ENCODE data around the gene SFI1.

Gene SFI1

DNA sequence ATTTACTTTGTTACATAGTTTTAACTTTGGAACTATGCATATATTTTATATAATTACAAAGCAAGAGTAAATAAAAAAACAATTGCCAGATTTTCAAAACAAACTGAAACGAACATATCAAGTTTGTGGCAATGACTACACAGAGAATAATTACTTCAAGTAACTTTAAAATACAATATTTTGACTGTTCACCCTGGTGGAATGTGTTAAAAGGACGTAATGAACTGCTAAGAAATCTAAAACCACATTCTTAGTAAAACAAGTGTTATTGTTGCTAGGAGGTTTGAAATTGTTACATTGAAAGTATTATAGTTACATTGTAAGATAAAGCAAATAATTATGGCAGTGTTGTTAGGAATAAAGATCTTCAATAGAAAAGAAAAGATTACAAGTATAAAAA is 71.4 kb downstream of the SFI1 start:
- Histone ChIP-seq H3K27ac (ENCODE audit: low read depth, low read length) (no peak overlapping the region), H3K9ac (ENCODE audit: low read depth in 1 of 2, low read length in 2 of 2) (no peak overlapping the region), H3K36me3 (ENCODE audit: control insufficient read depth in 1 of 2, insufficient read depth in 2 of 2, low read length in 2 of 2) (peaks cover 0 to 2% of the 10 kb centered on the region in 2 donors), H3K4me1 (ENCODE audit: control insufficient read depth in 1 of 2, insufficient read depth in 2 of 2, low read length in 2 of 2) (no peaks in the 10 kb centered on the region), H3K9me3 (ENCODE audit: control insufficient read depth in 1 of 2, low read length in 2 of 2) (no peaks in the 10 kb centered on the region), H3K27me3 (ENCODE audit: control insufficient read depth in 1 of 2, insufficient read depth in 2 of 2, low read length in 2 of 2) (no peaks in the 10 kb centered on the region), H3K4me3 (ENCODE audit: low read depth in 1 of 2, low read length in 2 of 2) (no peak overlapping the region)

DNA sequence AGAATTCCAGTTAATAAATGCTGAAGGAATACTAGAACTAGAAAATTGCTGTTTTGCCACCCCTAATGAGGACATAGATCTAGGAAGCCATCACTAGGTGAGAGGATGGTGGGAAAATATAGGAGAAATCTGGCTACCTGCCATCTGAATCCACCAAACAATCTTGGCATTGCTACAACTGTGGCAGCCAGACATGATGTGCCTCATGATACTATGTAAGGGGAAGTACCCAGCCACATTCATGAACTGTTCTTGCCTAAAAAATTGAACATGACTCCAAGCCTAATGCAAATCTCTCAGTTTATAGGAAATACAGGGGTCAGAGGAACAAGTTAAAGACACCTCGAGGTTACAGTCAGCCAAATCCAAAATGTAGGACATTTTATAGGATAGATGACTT is 72.8 kb downstream of the SFI1 start:
- no peak overlapping the region for H3K27ac ChIP-seq (ENCODE audit: low read depth, low read length)
- H3K27me3 ChIP-seq (ENCODE audit: control insufficient read depth in 1 of 2, insufficient read depth in 2 of 2, low read length in 2 of 2), result no peaks in the 10 kb centered on the region
- H3K4me1 ChIP-seq (ENCODE audit: control insufficient read depth in 1 of 2, insufficient read depth in 2 of 2, low read length in 2 of 2), result no peaks in the 10 kb centered on the region
- peaks cover 0 to 4% of the 10 kb centered on the region in 2 donors for H3K36me3 ChIP-seq (ENCODE audit: control insufficient read depth in 1 of 2, insufficient read depth in 2 of 2, low read length in 2 of 2)
- H3K4me3 ChIP-seq (ENCODE audit: low read depth in 1 of 2, low read length in 2 of 2), result no peak overlapping the region
- H3K9me3 ChIP-seq (ENCODE audit: control insufficient read depth in 1 of 2, low read length in 2 of 2), result no peaks in the 10 kb centered on the region
- H3K9ac ChIP-seq (ENCODE audit: low read depth in 1 of 2, low read length in 2 of 2), result no peak overlapping the region

DNA sequence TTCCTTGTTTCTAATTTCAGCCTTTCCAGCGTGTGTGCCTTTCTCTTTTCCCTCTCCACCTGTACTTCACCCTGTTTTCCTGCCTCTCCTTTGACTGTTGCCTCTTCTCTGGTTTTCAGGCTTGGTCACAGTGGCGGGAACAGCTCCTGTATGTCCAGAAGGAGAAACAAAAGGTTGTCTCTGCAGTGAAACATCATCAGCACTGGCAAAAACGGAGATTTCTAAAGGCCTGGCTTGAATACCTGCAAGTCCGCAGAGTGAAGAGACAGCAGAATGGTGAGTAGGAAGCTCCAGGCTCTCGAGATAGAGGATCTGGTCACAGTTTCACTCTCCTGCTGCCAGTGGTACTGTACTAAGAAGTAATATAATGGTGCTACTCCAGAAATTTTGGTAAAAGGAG is 76.6 kb downstream of the SFI1 start:
- no peak overlapping the region for H3K27ac ChIP-seq (ENCODE audit: low read depth, low read length)
- no peaks in the 10 kb centered on the region for H3K9me3 ChIP-seq (ENCODE audit: control insufficient read depth in 1 of 2, low read length in 2 of 2)
- H3K27me3 ChIP-seq (ENCODE audit: control insufficient read depth in 1 of 2, insufficient read depth in 2 of 2, low read length in 2 of 2), result no peaks in the 10 kb centered on the region
- H3K4me1 ChIP-seq (ENCODE audit: control insufficient read depth in 1 of 2, insufficient read depth in 2 of 2, low read length in 2 of 2), result no peaks in the 10 kb centered on the region
- H3K9ac ChIP-seq (ENCODE audit: low read depth in 1 of 2, low read length in 2 of 2), result no peak overlapping the region
- H3K4me3 ChIP-seq (ENCODE audit: low read depth in 1 of 2, low read length in 2 of 2), result no peak overlapping the region
- H3K36me3 ChIP-seq (ENCODE audit: control insufficient read depth in 1 of 2, insufficient read depth in 2 of 2, low read length in 2 of 2), result peaks cover 0 to 20% of the 10 kb centered on the region in 2 donors

DNA sequence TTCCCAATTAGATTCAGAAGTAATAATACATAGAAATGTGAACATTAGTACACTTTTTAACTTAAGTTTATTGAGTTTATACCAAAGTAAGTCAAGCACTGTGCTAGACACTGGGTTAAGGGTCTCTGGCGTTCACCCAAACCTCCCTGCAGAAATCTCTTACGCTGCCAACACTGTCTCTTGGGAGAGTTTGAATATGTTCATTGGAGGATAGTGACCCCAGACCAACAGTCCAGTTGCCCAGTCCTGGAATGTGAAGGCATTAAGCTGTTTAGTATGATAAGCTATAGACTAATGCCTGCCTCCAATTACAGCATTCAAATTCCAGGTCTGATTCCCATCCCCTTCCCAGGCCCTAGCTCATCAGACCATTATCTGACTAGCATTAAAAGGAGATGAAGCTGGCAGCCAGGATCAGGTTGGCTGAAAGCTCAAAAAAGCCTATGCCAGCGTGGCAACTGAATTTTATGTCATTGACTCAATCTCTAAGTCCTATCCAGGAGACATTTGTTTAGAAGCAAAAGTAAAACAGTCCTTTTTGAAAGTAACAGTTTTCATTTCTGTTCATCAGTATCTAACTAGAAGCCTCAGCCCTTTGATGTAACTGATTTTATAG is 77.8 kb downstream of the SFI1 start:
- Histone ChIP-seq H3K4me3 (ENCODE audit: low read depth in 1 of 2, low read length in 2 of 2) (no peak overlapping the region), H3K4me1 (ENCODE audit: control insufficient read depth in 1 of 2, insufficient read depth in 2 of 2, low read length in 2 of 2) (no peaks in the 10 kb centered on the region), H3K9me3 (ENCODE audit: control insufficient read depth in 1 of 2, low read length in 2 of 2) (no peaks in the 10 kb centered on the region), H3K27me3 (ENCODE audit: control insufficient read depth in 1 of 2, insufficient read depth in 2 of 2, low read length in 2 of 2) (no peaks in the 10 kb centered on the region), H3K9ac (ENCODE audit: low read depth in 1 of 2, low read length in 2 of 2) (no peak overlapping the region), H3K27ac (ENCODE audit: low read depth, low read length) (no peak overlapping the region), H3K36me3 (ENCODE audit: control insufficient read depth in 1 of 2, insufficient read depth in 2 of 2, low read length in 2 of 2) (peaks cover 0 to 28% of the 10 kb centered on the region in 2 donors)

DNA sequence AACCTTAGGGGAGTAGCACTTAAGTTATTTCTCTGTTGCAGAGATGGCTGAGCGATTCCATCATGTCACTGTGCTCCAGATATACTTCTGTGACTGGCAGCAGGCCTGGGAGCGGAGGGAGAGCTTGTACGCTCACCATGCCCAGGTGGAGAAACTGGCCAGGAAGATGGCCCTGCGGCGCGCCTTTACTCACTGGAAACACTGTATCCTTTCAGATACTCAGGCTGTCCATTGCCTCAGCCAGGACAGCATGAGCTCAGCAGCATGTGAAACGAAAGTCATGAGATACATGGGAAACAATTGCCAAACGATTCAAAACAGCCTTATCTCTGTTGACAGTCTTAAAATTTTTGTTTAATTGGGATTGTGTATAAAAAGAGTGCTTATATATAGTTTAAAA is 78.9 kb downstream of the SFI1 start:
- no peaks in the 10 kb centered on the region for H3K4me1 ChIP-seq (ENCODE audit: control insufficient read depth in 1 of 2, insufficient read depth in 2 of 2, low read length in 2 of 2)
- no peak overlapping the region for H3K27ac ChIP-seq (ENCODE audit: low read depth, low read length)
- no peak overlapping the region for H3K9ac ChIP-seq (ENCODE audit: low read depth in 1 of 2, low read length in 2 of 2)
- peaks cover 4 to 28% of the 10 kb centered on the region in 2 donors for H3K36me3 ChIP-seq (ENCODE audit: control insufficient read depth in 1 of 2, insufficient read depth in 2 of 2, low read length in 2 of 2)
- H3K4me3 ChIP-seq (ENCODE audit: low read depth in 1 of 2, low read length in 2 of 2), result no peak overlapping the region
- no peaks in the 10 kb centered on the region for H3K27me3 ChIP-seq (ENCODE audit: control insufficient read depth in 1 of 2, insufficient read depth in 2 of 2, low read length in 2 of 2)
- no peaks in the 10 kb centered on the region for H3K9me3 ChIP-seq (ENCODE audit: control insufficient read depth in 1 of 2, low read length in 2 of 2)

DNA sequence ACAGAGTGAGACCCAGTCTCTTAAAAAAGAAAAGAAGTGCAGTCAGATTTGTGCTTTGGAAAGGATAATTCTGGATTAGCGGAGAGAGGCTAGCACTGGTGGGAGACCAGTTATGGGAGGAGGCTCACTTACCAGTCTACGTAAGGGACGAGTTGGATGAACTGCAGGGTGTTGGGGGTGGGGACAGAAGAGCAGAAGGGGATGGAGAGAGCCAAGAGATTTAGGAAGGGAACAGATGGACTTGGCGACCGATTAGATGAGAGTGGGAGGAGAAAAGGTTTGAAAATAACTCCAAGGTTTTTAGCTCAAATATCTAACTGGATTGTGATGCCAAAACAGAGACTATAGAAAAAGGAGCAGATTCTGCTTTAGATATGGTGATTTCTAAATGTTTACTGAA is 81.4 kb downstream of the SFI1 start:
- no peaks in the 10 kb centered on the region for H3K27me3 ChIP-seq (ENCODE audit: control insufficient read depth in 1 of 2, insufficient read depth in 2 of 2, low read length in 2 of 2)
- no peak overlapping the region for H3K27ac ChIP-seq (ENCODE audit: low read depth, low read length)
- no peaks in the 10 kb centered on the region for H3K9me3 ChIP-seq (ENCODE audit: control insufficient read depth in 1 of 2, low read length in 2 of 2)
- no peak overlapping the region for H3K9ac ChIP-seq (ENCODE audit: low read depth in 1 of 2, low read length in 2 of 2)
- no peaks in the 10 kb centered on the region for H3K4me1 ChIP-seq (ENCODE audit: control insufficient read depth in 1 of 2, insufficient read depth in 2 of 2, low read length in 2 of 2)
- no peak overlapping the region for H3K4me3 ChIP-seq (ENCODE audit: low read depth in 1 of 2, low read length in 2 of 2)
- H3K36me3 ChIP-seq (ENCODE audit: control insufficient read depth in 1 of 2, insufficient read depth in 2 of 2, low read length in 2 of 2), result peaks cover 4 to 26% of the 10 kb centered on the region in 2 donors

DNA sequence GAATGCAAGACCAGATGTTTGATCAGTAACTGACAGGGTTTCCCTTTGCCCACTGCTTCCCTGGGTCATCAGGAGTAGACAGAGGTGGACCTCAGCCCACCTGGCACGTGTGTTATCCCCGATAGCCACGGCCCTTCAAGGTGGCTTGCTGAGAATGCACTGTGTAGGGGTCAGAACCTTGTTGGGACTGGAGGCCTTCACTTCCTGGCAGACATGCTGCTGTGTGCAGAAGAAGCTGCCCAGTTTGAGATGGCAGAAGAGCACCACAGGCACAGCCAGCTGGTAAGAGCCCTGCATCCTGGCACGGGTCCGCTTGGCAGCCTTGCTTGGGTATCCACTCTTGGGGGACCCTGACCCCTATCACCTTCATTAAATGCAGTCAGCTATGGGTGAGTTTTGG is 81.8 kb downstream of the SFI1 start:
- Histone ChIP-seq H3K27ac (ENCODE audit: low read depth, low read length) (no peak overlapping the region), H3K4me3 (ENCODE audit: low read depth in 1 of 2, low read length in 2 of 2) (no peak overlapping the region), H3K9me3 (ENCODE audit: control insufficient read depth in 1 of 2, low read length in 2 of 2) (no peaks in the 10 kb centered on the region), H3K9ac (ENCODE audit: low read depth in 1 of 2, low read length in 2 of 2) (no peak overlapping the region), H3K27me3 (ENCODE audit: control insufficient read depth in 1 of 2, insufficient read depth in 2 of 2, low read length in 2 of 2) (no peaks in the 10 kb centered on the region), H3K4me1 (ENCODE audit: control insufficient read depth in 1 of 2, insufficient read depth in 2 of 2, low read length in 2 of 2) (no peaks in the 10 kb centered on the region), H3K36me3 (ENCODE audit: control insufficient read depth in 1 of 2, insufficient read depth in 2 of 2, low read length in 2 of 2) (peaks cover 4 to 26% of the 10 kb centered on the region in 2 donors)

DNA sequence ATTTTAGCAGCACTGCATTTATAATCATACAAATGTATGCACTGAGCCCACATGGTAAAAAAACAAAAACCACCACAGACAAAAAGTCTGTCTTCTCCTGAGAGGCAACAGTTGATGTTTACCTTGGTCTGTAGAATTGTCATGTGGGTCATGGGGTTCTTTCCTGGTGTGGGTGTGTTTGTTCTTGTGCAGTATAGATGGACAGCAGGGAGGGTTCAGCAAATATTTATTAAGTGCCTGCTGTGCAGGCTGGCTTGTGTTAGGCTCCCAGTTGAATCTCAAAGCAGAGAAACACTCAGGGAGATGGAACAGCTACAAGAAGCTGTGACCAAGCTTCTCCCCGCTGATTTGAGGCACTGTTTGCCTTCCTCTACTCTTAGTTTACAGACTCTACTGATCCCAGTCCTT is 83.5 kb downstream of the SFI1 start:
- H3K27ac ChIP-seq (ENCODE audit: low read depth, low read length), result no peak overlapping the region
- H3K9me3 ChIP-seq (ENCODE audit: control insufficient read depth in 1 of 2, low read length in 2 of 2), result no peaks in the 10 kb centered on the region
- H3K9ac ChIP-seq (ENCODE audit: low read depth in 1 of 2, low read length in 2 of 2), result no peak overlapping the region
- H3K27me3 ChIP-seq (ENCODE audit: control insufficient read depth in 1 of 2, insufficient read depth in 2 of 2, low read length in 2 of 2), result no peaks in the 10 kb centered on the region
- no peak overlapping the region for H3K4me3 ChIP-seq (ENCODE audit: low read depth in 1 of 2, low read length in 2 of 2)
- no peaks in the 10 kb centered on the region for H3K4me1 ChIP-seq (ENCODE audit: control insufficient read depth in 1 of 2, insufficient read depth in 2 of 2, low read length in 2 of 2)
- peaks cover 4 to 29% of the 10 kb centered on the region in 2 donors for H3K36me3 ChIP-seq (ENCODE audit: control insufficient read depth in 1 of 2, insufficient read depth in 2 of 2, low read length in 2 of 2)

DNA sequence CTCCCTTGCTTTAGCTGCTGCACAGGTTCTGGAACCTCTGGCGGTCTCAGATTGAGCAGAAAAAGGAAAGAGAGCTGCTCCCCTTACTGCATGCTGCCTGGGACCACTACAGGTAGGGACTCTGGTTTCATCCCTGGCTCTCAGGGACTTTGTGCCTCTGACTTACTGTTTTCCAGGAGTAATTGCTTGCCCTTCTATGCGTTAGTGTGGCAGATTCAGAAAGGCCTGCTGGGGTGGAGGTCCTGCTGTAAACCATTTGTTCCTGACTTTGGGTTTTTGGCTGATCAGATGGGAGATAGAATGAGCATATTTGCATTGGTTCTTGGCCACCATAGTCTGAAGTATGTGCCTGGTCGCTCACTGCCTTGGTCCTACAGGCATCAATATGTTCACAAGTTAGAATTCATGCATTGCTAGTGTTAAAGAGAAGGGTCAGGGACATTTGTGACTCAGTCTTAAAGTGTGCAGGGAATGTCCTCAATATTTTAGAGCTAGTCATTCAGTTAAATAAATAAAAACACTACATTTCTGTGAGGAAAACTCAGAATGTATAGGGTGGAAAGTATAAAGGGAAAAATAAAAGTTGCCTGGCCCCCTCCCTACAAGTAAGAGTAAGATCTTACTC is 87.6 kb downstream of the SFI1 start:
- H3K9me3 ChIP-seq (ENCODE audit: control insufficient read depth in 1 of 2, low read length in 2 of 2), result no peaks in the 10 kb centered on the region
- no peaks in the 10 kb centered on the region for H3K4me1 ChIP-seq (ENCODE audit: control insufficient read depth in 1 of 2, insufficient read depth in 2 of 2, low read length in 2 of 2)
- no peak overlapping the region for H3K4me3 ChIP-seq (ENCODE audit: low read depth in 1 of 2, low read length in 2 of 2)
- peaks cover 4 to 40% of the 10 kb centered on the region in 2 donors for H3K36me3 ChIP-seq (ENCODE audit: control insufficient read depth in 1 of 2, insufficient read depth in 2 of 2, low read length in 2 of 2)
- H3K9ac ChIP-seq (ENCODE audit: low read depth in 1 of 2, low read length in 2 of 2), result no peak overlapping the region
- no peak overlapping the region for H3K27ac ChIP-seq (ENCODE audit: low read depth, low read length)
- no peaks in the 10 kb centered on the region for H3K27me3 ChIP-seq (ENCODE audit: control insufficient read depth in 1 of 2, insufficient read depth in 2 of 2, low read length in 2 of 2)

DNA sequence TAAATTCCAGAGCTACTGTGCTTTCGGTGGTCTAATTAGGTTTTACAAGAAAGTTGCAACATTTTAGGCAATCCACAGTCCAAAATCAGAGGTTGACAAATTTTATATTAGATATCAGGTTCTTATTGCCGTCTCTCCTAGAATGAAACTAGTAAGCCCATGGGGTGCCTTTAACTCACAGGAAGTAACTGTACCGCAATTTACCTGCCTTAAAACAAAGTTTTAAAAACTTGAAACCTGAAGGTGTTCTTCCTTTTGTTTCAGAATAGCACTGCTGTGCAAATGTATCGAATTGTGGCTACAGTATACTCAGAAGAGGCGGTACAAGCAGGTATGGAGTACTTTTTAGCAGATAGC is 88.4 kb downstream of the SFI1 start:
- H3K27me3 ChIP-seq (ENCODE audit: control insufficient read depth in 1 of 2, insufficient read depth in 2 of 2, low read length in 2 of 2), result no peaks in the 10 kb centered on the region
- no peaks in the 10 kb centered on the region for H3K9me3 ChIP-seq (ENCODE audit: control insufficient read depth in 1 of 2, low read length in 2 of 2)
- peaks cover 4 to 40% of the 10 kb centered on the region in 2 donors for H3K36me3 ChIP-seq (ENCODE audit: control insufficient read depth in 1 of 2, insufficient read depth in 2 of 2, low read length in 2 of 2)
- H3K27ac ChIP-seq (ENCODE audit: low read depth, low read length), result no peak overlapping the region
- H3K9ac ChIP-seq (ENCODE audit: low read depth in 1 of 2, low read length in 2 of 2), result no peak overlapping the region
- no peak overlapping the region for H3K4me3 ChIP-seq (ENCODE audit: low read depth in 1 of 2, low read length in 2 of 2)
- H3K4me1 ChIP-seq (ENCODE audit: control insufficient read depth in 1 of 2, insufficient read depth in 2 of 2, low read length in 2 of 2), result no peaks in the 10 kb centered on the region
